Glomerular endothelial cell (primary cell): Measurements from ENCODE around the gene LHFPL5. TPM values are rescaled to one million over a fixed set of nuclear protein-coding genes. Genes with fewer than 3 reads are reported as not detected.

ENCODE experiments used
- DNase-seq: peaks from one replicate; pipeline ENCODE4 v3.0.0-alpha.2; 2011; ENCODE audit warnings: low read depth, low spot score; ENCODE audit errors: extremely low read depth
- total RNA-seq: library from RNA; depleted of rRNA; stranded (reverse); fragments of >200 nt; gene quantifications from 2 replicates; pipeline ENCODE4 v1.2.3, GENCODE V29; 2015

The LHFPL5 gene
- total RNA-seq, 1 donor from 2014 or later = not detected

GRCh38 chr6:35790683-35791082 lies 14.5 kb upstream of the LHFPL5 start:
- no peak for DNase-seq

- no peak for DNase-seq
Measured at GRCh38 chr6:35794536-35795452, 10.4 kb upstream of the LHFPL5 start.

GRCh38 chr6:35795453-35796071 lies 9.6 kb upstream of the LHFPL5 start:
- no peak for DNase-seq

GRCh38 chr6:35796236-35796635 lies 8.9 kb upstream of the LHFPL5 start:
- no peak for DNase-seq

- DNase-seq = no peak
Measured at GRCh38 chr6:35797837-35798526, 7.2 kb upstream of the LHFPL5 start.

GRCh38 chr6:35798706-35799105 lies 6.4 kb upstream of the LHFPL5 start:
- no peak for DNase-seq

- DNase-seq = no peak
Measured at GRCh38 chr6:35801148-35801547, 4.0 kb upstream of the LHFPL5 start.

GRCh38 chr6:35808688-35809087 lies 3.5 kb downstream of the LHFPL5 start:
- DNase-seq = no peak

- no peak for DNase-seq
Measured at GRCh38 chr6:35809809-35810208, 4.7 kb downstream of the LHFPL5 start.

- DNase-seq = peak; percentile 22
Measured at GRCh38 chr6:35810971-35811698, 6.0 kb downstream of the LHFPL5 start.

- no peak for DNase-seq
Measured at GRCh38 chr6:35811699-35811995, 6.5 kb downstream of the LHFPL5 start.

- no peak for DNase-seq
Measured at GRCh38 chr6:35817515-35817914, 12.4 kb downstream of the LHFPL5 start.

GRCh38 chr6:35823601-35824000 lies 18.4 kb downstream of the LHFPL5 start:
- DNase-seq = no peak

GRCh38 chr6:35824552-35825192 lies 19.5 kb downstream of the LHFPL5 start:
- no peak for DNase-seq

GRCh38 chr6:35829306-35829705 lies 24.2 kb downstream of the LHFPL5 start:
- DNase-seq = no peak

- DNase-seq = no peak
Measured at GRCh38 chr6:35831257-35832007, 26.3 kb downstream of the LHFPL5 start.

GRCh38 chr6:35833536-35833935 lies 28.4 kb downstream of the LHFPL5 start:
- DNase-seq = no peak

GRCh38 chr6:35839019-35839418 lies 33.9 kb downstream of the LHFPL5 start:
- no peak for DNase-seq

GRCh38 chr6:35842381-35842780 lies 37.2 kb downstream of the LHFPL5 start:
- DNase-seq = no peak

- DNase-seq = no peak
Measured at GRCh38 chr6:35844290-35844689, 39.1 kb downstream of the LHFPL5 start.
